NCI-H345 (cell line): ENCODE data around the gene EIF1B.

Source experiments
- DNase-seq: peaks from one replicate; lab custom pipeline; 2025; lab: John Stamatoyannopoulos, UW

The EIF1B gene

DNA sequence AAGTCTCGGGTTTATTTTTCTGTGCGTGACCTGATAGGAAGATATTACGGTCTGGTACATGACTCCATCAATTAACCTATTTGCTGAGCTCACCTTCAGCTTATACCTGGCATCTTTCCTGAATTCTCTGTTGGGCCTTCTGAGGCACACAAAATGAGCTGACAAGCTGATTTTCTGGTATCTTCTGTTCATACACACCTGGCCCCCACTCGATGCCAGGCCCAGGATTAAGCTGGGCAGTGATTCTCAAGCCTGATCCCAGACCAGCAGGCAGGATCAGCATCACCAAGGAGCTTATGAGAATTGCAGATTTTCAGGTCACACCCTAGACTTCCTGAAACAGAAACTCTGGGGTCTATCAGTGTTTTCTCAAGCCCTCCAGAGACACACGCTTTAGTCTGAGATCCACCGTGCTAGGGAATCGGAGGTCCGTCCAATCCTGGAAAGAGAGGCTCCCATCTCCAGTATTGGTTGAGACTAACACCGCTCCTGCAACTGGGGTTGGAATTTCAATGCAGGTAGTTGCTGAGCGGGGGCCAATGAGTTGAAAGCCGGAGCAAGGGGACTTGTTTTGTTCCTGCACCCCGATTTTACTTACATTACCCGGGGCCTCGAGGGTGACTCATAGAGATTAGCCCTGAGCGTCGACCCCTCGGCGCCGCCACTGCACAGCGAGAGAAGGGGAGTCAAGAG, 636 bp upstream of the EIF1B start:
- no peak for DNase-seq

DNA sequence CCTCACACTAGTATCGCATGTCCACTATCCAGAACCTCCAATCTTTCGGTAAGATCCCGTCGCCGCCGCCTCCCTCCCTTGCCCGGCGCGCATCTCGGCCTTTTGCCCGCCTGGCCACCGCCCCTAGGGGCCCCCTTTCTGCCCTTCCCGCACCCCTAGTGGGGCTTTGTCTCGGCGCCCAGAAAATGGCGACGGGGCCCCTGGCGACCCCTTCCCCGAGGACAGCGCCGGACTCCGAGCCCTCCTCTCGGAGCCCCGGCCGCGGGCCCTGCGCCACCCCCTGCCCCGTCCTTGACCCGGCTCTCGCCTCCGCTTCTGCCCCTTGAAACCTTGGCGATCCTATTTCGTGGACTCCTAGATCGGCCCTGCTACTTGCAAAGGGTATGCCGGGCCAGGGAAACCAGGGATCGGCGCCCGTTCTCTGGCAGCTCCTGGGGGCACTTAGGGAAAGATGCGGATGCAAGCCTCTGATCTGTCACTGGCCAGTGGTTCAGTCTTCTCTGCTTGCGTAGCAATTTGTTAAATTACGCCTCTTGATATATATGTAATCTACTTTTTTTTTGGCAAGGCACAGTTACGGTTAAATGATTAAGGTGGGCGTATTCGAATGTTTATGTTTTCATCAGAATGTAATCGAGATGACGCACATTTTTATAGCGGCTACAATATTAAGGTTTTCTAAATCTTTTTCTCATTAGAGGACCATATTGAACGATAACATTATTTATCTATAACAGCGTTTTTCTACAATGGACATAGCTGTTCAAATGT, 603 bp downstream of the EIF1B start:
- DNase-seq, result peak; percentile 17

DNA sequence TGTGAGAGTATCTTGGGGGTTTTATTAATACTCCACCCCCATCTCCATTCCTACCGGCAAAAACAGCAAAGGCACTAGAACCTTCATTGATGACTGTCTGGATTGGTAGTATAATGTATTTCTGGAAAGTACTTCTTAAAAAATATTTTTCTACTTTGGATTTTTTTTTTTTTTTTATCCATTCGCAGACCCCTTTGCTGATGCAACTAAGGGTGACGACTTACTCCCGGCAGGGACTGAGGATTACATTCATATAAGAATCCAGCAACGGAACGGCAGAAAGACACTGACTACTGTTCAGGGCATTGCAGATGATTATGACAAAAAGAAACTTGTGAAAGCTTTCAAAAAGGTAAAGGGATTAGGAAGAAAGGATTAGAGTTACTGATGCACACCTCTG, 1.2 kb downstream of the EIF1B start:
- no peak for DNase-seq

DNA sequence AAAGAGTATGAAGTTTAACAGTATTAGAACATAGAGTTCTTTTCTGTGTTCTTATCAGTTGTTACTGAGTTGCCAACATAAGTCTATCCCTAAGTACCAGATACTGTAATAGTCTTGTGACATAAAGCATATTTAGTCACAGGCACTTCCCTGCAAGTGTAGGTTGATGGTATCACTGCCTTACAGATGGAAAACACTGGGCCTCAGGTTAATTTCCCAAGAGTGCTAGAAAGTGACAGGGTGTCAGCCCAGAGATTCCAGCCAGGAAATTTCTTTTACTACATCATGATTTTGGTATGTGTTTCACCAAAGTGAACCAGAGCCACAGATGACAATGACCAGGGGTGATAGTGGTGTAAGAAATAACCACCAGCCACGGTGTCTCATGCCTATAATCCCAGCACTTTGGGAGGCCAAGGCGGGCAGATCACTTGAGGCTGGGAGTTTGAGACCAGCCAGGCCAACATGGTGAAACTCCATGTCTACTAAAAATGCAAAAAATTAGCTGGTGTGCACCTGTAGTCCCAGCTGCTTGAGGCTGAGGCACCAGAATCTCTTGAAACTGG, 3.2 kb downstream of the EIF1B start:
- DNase-seq, result no peak

DNA sequence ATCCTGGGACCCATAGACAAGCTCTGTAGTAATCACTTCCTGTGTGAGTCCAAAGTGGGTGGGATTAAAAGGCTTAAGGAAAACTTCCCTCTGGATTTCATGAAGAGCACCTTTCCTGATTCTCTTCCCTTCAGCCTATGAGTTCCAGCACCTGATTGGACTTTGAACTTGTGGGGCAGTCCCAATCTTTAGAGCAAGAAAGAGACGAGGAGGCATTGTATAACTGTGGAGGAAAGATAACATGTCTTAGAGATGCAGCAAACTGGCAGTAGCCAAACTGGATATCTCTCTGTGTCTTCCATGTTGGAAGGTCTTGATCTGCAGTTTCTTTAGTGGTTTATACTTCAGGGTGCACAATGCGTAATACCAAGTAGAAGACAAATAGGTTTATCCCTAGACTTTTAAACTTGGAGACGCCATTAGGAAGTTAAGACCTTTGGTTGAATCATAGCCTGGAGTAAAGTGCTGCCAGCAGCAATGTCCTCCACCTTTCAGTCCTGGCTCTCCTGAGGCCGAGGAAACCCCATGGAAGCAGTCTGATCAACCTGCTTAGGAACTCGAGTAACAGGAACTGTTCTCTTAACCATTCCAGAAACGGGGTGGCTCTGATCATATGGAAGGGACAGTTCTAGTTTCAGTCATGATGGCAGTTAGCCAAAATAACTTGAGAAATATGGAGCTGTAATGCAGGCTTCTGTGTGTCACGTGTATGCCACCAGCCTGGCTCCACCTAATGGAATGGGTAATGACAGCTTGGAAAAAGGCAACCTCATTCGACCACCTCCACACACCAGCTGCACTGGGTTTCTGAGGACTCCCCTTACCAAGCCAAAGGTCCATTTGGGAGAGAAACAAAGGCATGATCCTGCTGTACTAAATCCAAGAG, 4.7 kb downstream of the EIF1B start:
- DNase-seq, result peak; percentile 1

DNA sequence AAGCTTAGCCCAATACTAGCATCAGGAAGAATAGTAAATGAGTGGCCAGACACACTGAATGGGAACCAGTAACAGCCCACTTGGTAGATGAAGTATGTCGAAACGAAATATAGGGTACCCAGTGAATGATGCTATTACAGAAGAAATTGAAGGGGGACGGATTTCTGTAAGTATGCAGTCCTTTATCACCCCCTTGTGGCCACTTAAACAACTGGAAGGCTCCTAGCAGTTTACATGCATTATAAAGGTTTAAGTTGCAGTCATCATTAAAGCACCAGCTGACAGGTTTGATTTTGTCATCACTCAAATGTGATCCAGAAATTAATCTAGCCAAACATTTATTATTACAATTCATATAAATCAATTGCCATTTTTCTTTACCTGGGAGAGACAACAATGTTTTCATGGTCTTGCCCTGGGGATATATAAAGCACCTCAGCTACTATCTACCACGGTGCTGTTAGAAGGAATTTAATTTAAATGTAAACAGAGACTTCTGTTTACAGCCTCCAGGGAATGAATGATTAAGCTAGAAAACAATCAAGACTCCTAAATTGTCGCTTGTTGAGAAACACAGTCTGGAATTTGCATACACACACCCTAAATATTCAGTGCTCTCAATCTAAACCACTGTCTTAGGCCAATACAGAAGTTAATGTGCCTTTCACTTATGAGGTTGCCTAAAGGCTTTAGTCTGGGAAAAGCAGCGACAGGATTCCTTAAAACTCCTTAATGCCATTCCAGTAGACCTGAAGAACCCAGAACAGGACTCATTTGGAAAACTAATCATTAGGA, 7.8 kb downstream of the EIF1B start:
- peak; percentile 57 for DNase-seq

DNA sequence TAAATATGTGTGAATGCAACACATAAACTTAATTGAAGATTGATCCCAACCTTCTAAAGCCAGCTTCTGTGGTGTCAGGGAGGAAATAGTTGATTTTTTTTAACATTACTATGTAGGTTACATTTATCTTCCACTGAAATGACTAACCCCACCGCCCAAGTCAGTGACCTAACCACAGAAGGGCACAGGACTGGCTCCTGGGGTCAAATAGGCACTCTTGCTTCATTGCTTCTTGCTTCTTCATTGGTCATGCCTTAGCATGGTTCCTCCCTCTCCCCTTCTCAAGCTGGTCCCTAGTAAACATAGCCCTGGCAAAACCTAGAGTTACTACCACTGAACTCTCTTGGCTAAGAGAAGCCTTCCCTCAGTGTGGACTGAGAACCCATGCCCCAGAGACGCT, 12.3 kb downstream of the EIF1B start:
- DNase-seq, result no peak

DNA sequence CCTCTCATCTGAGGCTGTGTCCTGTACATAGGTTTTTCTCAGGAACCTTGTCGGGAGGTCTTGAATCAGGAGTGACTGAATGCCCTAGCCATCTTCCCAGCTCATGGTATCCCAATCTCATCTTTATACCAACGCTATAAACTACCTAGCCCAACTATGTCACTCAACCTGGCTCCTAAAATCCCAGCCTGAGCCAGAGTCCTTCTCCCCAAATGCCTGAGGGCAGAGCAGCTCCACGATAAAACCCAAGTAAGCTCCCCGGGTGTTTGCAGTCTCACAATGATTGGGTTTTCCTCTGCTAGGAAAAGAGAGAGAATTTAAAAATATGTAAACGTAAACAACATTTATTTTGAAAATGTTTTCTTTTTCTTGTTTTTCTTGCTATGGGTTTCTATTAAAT, 14.4 kb downstream of the EIF1B start:
- no peak for DNase-seq

DNA sequence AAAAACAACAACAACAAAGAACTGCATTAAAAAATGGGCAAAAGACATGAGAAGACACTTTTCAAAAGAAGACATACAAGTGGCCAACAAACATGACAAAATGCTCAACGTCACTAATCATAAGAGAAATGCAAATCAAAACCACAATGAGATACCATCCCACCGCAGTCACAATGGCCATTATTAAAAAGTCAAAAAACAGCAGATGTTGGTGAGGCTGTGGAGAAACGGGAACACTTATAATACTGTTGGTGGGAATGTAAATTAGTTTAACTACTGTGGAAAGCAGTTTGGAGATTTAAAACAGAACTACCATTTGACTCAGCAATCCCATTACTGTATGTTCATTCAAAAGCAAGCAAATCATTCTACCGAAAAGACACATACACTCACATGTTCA, 15.1 kb downstream of the EIF1B start:
- no peak for DNase-seq

DNA sequence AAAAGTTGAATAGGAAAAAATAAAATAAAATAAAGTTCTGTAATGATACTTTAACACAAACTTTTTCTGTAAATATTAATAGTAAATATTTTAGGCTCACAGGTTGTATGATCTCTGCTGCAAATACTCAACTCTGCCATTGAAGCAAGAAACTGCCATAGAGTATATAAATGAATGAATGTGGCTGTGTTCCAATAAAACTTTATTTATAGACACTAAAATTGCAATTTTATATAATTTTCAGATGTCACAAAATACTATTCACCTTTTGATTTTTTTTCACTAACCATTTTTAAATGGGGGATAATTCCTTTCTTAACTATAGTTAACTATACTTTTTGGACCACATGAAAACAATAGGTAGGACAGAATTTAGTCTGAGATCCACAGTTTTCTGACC, 16.0 kb downstream of the EIF1B start:
- no peak for DNase-seq

DNA sequence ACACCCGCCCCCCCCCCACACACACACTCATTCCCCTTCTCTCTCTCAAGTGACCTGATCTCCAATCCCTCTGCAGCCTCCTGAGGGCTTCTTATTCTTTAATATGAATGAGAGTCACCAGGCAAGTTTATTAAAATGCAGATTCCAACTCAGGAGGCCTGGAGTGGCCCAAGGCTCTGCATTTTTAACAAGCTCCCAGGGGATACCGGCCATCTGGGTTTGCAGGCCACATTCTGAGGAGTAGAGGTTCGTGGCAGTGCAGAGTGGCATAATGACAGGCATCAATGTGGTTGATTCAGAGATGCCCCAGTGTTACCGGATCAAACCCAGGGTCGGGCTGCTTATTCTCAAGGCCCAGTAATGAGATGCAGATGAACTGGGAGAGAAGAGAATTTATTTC, 18.9 kb downstream of the EIF1B start:
- no peak for DNase-seq

DNA sequence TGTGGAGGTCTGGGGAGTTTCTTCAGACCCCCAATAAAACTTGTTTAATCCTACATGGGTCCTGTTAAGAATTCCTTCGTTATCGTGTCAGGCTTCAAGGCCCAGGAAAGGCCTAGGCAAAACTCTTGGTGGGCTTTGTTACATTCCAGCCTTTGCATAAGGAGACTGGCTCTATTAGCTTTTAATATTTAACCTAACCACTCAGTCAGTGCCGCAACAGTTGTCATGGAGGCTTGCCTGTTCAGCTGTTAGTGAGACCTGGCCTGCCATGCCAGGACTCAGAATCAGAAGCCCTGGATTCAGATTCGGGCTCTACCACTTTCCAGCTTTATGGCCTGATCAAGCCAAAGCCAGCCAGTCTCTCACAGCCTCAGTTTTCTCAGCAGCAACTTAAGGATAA, 19.6 kb downstream of the EIF1B start:
- DNase-seq, result no peak

DNA sequence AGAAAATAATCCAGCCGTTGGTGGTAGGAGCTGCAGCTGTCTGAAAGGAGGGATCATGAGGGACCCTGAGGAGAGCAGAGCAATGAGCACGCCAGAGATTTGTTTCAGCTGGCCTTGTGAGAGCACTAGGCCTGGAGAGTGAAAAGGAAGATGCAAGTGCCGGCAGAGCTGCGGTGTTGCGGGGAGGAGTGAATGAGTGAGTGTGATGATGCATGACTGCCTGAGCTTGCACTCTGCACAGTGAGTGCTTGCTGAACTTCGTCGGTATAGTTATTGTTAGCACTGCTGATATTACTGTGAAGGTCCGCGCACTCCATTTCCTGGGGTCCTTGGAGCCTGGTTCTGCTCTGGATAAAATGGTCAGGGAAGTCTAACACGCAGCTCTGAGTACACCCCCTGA, 23.2 kb downstream of the EIF1B start:
- DNase-seq, result no peak

DNA sequence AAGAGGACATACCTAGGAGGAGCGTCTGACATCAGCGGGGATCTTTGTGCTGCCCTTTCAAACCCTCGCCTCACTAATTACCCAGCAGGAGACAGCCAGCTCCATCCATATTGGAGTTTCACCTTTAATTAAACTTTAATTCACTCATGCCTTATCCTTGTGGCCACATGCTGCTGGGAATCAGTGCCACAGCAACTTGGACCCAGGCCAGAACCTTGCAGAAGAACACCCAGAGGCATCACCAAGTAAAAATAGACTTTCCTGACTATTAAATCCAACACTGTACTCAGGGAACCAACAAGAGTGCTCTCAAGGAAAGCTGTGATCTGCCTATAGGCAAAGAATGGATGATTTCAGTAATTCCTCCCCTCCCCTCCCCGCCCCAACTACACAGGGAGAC, 23.9 kb downstream of the EIF1B start:
- no peak for DNase-seq

DNA sequence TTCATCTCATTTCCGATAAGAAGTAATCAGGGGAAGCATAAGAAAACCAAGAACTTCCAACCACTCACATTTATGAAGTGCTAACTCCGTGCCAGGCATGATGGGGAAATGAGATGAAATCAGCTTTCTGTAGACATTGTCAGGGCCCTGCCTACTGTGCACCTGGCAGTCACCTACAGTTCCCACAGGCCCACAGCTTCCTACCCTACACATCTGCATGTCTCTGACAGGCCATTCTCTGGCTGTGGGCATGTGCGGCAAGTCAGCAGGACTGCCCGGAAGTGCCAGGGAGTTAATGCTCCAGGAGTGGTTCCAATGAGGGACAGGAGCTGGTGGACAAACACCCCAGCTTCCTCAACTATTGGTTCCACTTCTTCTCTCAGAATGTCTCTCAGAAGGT, 24.3 kb downstream of the EIF1B start:
- no peak for DNase-seq

DNA sequence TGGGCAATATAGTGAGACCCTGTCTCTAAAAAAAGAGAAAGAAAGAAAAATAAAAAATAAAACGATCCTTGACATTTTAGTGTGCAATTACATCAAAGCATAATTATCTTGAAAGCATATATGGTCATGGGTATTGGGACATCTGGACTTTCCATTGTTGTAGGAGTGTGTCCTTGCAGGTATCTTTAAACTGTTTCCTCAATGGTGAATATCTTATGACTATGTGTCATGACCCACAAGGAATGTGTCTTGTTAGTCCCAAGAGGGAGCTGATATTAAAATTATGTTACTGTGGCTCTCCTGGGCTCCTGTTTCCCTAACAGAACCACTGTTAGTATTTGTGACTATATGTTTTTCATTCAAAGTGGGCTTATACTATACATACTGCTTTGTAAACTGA, 26.6 kb downstream of the EIF1B start:
- no peak for DNase-seq

DNA sequence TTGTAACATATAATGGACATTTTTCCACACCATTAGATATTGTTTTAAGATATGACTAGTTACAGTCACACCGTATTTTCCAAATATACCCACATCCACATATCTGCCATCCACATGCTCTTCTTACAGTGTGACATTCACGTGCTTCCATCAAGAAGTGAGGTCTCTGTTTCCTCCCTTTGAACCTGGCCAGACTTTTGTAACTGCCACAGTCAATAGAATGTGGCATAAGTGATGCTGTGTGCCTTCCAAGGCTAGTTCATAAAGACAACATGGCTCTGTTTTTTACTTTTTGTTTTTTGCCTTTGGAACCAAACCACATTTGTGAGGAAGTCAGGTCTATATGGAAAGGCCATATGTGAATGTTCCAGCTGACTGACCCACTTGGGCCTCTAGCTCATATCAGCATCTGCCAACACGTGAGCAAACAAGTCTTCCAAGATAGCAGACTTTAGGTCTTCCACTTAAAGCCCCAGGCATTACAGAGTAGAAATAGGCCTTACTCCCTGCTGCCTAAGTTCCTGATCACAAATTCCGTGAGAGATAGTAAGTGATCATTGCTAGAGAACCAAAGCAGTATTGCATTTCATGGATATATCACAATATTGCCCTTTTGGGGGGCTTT, 27.1 kb downstream of the EIF1B start:
- no peak for DNase-seq

DNA sequence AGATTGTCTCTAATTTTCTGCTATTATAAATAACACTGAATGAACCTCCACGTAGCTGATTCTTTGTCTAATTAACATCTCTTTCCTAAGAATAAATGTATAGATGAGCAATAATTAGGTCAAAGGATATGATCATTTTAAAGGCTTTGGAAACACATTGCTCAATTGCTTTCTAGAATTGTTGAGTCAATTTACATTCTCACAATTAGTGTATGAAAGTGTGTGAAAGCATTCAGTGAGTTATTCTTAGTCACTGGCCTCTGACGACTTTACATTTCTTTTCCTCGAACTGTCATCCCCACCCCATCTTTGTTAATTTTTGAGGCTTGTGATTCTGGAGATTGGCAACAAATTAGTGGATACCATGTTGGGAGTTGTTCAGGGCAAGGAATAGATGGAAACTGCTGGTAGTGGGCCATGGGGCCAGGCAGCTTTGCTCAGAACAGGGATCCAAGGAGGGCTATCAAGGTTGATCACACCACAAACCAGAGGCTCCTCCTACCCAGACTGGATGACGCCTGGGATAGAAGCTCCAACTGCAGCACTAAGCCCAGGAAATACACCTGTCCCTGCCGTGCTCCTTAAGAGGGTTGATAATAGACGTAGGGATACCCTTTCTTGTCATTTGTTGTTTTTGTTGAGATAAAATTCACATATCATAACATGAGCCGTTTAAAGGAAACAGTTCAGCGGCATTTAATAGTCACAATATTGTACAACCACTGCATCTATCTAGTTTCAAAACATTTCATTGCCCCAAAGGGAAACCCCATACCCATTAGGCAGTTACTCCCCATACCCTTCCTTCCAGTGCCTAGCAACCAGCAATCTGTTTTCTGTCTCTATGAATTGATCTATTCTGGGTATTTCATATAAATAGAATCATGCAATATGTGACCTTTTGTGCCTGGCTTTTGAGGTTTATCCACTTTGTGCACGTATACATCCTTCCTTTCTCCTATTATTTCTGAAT, 27.9 kb downstream of the EIF1B start:
- DNase-seq, result no peak

DNA sequence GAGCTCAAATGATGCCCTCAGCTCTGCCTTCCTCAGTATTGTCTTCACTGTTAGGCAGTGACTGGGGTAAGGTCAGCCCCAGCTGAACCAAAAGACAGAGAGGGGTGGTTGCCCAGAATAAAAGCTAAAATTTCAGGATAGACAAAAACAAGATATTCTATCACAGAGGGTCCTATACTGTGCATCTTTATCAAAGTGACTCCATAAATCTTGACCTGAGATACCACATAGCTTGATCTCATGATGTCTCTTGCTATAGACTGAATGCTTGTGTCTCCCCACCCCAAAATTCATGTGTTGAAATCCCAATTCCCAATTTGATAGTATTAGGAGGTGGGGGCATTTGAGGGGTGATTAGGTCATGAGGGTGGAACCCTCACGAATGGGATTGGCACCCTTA, 30.4 kb downstream of the EIF1B start:
- DNase-seq, result no peak

DNA sequence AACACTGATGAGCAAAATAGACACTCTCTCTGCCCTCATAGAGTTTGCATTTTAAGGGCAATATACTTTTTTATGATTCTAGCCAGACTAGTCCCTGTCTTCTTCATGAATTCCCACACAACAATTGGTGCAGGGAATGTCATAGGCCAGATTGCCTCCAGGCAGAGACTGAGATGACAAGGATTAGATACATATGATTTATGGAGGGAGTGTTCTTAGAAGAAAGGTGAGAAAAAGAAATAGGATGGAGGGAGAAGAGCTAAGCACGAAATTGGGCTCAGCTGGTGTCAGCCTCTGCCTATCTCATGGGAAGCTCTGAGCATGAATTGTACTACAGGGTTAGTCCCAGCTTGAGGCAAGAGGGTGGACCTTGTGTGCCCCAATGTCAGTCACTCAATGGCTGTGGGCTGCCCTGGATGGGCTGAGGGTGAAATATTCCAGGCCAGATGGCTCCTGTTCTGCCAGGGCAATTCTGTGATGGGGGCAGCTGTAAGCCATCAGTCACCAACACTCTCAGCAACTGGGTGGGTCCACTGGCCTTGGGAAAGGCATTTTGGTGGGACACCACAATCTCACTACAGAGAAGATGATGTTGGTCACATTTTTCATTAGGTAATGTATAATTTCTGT, 31.1 kb downstream of the EIF1B start:
- DNase-seq, result no peak
